ENCODE measurements around the gene MXD3.

MXD3 gene

DNA sequence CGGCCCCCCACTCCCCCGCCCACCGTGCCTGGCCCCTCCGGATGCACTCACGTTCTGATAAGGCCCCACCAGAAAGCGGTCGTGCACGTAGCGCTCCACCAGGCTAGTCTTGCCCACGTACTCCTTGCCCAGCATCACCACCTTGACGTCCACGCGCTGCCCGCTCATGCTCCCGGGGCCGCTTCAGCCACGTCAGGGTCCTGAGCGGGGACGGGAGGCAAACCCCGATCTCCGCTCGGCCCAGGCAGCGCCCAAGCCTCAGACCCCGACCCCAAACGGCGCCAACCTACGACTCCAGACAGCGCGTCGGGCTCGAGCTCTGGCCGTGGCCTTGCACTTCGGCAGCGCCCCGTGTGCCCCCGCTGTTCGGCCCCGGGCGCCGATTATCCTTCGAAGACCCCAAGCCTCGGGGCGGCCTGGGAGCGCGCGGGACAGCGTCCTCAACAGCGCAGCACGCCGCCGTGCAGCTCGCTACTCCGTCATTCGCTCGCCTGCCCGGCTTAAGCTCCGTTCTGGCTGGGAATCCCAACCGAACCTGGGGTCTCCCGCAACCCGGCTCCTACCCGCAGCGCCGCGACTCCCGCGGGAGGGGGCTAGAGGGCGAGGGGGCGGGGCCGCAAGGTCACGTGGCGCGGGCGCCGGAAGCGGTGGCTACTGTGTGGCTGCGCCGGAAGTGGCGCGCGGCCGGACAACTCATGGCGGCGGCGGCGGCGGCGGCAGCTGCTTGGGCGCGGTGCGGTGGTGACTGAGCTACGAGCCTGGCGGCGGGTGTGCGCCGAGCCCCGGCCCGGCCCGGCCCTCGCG lies 8.4 kb downstream of the MXD3 start, which contains the start of the genes PRELID1 and RAB24:
Gene PRELID1 (plus strand): TSS at position 679 of the 804 bp plus-strand sequence. CDS start 187 bp downstream, outside the sequence.
Gene RAB24 (minus strand): TSS at position 599 of the 804 bp plus-strand sequence. CDS start 431 bp downstream, at position 168.
- DNase-seq (ENCODE audit: low read depth): no peak

DNA sequence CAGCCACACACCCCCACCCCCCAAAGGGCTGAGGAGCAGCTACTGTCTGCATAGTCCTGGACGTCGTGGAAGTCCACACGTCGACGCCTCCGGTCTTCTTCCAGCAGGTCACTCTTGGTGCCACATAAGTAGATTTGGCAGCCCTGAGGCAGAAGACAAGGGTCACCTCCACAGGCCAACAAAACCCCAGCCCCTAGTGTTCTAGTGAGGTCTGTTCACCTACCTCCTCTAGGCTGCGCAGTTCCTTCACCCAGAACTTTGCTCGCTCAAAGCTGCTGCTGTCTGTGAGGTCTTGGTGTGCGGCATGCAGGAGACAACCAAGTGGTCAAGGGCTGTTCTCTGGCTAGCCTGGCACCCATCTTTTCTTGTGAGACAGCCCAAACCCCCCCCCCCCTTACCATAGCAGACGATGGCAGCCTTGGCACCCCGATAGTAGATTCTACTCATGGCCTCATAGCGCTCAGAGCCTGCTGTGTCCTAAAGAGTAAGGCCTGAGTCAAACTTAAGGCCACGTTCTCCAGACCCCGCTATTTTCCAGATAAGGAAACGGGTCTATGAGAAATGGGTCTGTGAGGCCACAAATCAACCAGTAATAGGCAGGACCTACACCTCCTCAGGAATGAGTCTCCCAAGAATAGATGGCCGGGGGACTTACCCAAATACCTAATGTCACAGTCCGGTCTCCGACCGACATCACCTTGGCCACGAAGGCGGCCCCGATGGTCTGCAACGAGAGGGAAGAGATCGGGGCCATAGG lies 9.2 kb downstream of the MXD3 start:
- DNase-seq (ENCODE audit: low read depth): no peak

DNA sequence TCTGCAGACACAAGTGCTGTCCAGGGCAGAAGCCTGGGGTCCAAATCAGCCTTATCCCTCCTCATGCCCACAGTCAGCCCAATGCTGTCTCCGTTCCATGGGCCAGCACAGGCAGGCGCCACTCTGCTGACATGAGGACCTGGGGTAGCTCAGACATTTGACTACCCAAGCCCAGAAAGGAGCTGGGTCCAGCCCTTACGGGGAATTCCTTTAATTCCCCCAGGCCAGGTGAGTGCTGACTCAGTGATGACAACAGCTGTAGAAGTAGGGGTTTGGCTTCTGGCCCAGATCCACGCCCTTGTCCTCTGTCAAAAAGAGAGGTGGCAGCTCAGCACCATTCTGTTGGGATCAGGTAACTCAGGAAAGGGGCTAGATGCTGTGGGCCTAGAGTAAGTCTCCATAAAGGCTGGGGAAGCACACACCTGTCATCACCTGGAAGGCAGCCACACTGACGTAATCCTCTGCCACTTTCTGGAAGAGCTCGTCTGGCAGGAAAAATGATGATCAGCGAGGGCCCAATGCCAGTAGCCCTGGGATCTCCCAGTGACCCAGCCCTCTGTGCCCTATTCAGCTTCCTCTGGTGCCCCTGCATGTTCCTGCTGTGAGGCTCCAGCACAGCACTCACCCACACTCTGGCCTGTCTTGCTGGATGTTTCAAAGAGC lies 10.1 kb downstream of the MXD3 start:
- no peak for DNase-seq (ENCODE audit: low read depth)

DNA sequence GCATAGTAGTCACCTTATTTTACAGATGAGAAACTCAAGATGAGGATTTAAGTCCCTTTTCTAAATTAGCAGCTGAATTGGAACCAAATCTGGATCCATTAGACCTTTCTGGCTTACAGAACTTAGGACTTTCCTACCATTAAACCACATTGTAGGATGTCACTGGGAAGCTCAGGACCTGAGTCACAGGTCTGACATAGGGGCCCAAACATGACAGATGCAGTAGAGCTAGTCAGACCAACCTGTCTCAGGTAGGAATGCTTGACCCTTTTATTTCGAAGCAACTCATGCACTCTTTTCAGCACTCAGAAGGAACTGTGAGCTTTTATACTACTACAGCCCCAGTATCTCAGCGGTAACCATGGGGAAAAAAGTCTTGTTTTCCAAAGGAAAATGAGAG lies 10.7 kb downstream of the MXD3 start:
- no peak for DNase-seq (ENCODE audit: low read depth)

DNA sequence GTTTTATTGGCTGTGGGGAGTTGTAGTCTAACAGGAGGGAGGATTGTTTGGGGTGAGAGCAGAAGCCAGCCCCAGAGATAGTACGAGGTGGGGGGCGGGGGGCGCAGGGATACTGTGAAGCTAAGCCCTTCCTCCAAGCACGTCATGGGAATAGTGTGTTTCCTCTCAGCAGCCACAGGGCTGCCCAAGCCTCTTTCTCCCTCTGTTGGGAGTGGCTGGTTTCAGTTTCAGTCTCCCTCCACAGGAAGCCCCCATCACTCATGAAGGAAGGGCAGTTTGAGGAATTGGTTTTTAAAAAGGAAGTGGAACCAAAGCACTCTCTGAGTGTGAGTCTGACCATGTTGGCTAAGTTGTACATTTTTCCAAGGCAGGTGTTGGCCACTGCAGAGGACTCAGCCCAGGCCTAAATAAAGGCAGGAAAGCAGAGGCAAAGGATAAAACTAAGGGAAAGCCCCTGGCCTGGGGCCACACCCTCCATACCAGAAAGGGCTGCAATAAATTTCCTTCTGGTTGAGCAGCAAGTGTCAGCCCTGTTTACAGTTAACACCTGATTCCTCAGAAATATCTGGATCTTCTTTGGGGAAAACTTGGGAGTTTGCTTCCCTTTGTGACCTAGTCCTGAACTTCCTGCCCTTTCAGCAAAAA lies 11.3 kb downstream of the MXD3 start:
- DNase-seq (ENCODE audit: low read depth): no peak

DNA sequence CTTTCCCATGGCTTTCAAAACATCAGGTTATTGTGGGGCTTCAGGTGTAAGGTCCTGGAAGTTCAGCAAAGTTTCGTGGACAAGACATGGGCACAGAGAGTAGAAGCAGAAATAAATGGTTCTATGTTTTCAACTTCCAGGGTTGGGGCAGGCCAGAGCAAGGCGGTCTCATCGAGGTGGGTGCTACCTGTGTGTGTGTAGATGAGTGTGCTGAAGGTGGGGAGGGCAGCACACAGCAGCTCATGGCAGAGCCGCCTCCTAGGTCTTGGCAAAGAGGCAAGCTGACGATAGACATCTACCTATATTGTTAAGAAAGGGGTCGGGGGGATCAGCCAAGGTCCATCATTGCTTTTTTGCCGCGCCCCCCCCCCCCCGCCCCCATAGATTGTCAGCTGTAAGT lies 12.0 kb downstream of the MXD3 start:
- DNase-seq (ENCODE audit: low read depth): no peak

DNA sequence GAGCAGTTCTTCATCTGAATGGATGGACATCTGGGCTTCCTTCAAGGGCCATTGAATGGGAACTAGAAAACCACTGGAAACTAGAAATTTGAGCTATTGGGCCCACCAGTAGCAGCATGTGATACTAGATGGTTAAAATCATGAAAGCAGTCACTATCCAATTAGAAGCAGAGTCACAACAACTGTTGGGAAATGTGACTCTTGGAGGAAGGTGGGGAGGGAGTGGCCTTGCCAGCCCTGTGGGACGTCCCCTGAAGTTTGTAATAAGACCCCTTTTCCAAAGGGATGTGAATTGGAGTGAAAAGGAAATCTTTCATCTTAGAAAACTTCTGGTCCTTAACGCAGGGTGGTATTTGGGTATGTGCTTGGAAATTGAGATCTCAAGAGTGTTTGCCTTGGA lies 13.8 kb downstream of the MXD3 start:
- no peak for DNase-seq (ENCODE audit: low read depth)

DNA sequence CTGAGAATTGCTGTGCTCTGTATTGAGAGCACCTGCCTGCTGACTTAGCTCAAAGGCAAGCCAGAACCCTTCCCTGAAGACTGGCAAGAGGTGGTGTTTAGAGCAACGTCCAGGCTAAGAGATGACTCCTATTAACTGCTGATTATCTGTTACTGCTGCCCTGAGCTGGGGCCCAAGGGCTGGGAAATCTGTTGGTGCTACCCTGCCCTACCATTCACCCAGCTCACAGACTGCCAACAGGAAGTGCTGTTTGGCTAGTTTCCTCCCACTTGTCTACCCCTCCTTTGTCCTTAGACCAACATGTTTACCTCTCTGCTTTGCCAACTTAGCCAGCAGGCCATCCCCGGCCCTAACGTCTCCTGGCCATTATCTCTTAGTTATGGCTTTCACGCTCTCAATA lies 15.1 kb downstream of the MXD3 start:
- DNase-seq (ENCODE audit: low read depth): no peak

DNA sequence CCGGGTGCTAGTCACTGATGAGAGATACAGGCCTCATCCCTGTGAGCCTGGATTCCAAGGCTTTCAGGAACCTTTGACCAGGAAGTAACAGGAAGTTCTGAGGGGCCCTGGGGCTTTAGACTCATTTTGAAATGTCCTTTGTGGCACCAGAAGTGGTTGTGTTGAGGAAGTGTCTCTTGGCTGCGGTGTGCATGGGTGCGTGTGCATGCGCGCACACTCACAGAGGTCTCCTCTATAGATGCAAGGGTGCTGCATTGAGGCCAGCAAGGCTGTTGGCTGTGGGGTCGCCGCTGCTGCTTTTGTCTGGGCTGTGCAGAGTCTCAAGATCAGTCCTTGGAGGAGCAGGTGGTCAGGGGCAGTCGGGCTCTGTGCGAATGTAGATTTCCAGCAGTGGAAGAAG lies 15.8 kb downstream of the MXD3 start:
- no peak for DNase-seq (ENCODE audit: low read depth)

DNA sequence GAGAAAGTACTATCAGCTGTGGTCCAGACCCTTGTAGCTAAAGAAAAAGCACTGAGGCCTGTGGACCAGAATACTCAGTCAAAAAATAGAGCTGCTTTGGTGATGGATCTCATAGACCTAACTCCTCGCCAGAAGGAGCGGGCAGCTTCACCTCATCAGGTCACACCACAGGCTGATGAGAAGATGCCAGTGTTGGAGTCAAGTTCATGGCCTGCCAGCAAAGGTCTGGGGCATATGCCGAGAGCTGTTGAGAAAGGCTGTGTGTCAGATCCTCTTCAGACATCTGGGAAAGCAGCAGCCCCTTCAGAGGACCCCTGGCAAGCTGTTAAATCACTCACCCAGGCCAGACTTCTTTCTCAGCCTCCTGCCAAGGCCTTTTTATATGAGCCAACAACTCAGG lies 17.1 kb downstream of the MXD3 start:
- no peak for DNase-seq (ENCODE audit: low read depth)

DNA sequence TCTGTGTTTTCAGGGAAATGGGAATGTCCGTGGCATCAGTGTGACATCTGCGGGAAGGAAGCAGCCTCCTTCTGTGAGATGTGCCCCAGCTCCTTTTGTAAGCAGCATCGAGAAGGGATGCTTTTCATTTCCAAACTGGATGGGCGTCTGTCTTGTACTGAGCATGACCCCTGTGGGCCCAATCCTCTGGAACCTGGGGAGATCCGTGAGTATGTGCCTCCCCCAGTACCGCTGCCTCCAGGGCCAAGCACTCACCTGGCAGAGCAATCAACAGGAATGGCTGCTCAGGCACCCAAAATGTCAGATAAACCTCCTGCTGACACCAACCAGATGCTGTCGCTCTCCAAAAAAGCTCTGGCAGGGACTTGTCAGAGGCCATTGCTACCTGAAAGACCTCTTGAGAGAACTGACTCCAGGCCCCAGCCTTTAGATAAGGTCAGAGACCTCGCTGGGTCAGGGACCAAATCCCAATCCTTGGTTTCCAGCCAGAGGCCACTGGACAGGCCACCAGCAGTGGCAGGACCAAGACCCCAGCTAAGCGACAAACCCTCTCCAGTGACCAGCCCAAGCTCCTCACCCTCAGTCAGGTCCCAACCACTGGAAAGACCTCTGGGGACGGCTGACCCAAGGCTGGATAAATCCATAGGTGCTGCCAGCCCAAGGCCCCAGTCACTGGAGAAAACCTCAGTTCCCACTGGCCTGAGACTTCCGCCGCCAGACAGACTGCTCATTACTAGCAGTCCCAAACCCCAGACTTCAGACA lies 17.7 kb downstream of the MXD3 start:
- no peak for DNase-seq (ENCODE audit: low read depth)

DNA sequence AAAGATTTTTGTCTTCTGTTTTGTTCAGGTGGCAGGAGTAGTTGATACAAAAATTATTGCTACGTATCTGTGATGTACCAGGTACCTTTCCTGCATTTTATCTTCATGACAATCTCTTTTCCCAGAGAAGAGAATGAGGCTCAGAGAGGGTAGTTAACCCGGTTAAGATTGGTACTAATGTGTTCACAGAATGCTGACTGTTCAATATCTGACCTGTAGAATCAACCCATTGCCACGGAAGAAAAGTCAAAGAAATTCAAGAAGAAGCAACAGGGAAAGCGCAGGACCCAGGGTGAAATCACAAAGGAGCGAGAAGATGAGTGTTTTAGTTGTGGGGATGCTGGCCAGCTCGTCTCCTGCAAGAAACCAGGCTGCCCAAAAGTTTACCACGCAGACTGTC lies 20.0 kb downstream of the MXD3 start:
- DNase-seq (ENCODE audit: low read depth): no peak

DNA sequence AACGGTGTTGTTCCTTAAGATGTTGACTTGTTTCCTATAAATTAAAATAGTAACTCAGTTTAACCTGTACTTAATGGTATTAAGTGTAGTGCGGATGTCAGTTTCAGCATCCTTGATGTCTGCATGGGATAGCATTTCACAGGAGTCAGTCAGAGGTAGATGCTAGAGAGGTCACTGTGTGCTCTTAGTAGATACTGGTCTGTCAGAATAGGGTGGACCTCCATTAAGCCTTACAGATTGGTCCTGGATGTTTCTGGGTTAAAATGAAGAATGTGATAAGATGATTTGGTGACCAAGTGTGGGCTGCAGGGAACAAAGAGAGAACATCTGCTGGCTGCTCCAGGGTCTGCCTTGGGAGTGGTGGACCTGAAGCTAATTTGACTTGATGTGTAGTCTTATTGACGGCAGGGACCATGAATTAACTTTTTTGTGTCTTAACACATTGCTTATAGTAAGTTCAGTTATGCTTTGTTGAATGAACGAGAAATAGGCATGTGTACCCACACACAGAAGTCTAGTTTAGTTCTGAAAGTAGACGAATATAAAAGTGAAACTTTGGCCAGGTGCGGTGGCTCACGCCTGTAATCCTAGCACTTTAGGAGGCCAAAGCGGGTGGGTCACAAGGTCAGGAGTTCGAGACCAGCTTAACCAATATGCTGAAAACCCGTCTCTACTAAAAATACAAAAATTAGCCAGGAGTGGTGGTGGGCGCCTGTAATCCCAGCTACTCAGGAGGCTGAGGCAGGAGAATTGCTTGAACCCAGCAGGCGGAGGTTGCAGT lies 20.7 kb downstream of the MXD3 start:
- DNase-seq (ENCODE audit: low read depth): no peak

DNA sequence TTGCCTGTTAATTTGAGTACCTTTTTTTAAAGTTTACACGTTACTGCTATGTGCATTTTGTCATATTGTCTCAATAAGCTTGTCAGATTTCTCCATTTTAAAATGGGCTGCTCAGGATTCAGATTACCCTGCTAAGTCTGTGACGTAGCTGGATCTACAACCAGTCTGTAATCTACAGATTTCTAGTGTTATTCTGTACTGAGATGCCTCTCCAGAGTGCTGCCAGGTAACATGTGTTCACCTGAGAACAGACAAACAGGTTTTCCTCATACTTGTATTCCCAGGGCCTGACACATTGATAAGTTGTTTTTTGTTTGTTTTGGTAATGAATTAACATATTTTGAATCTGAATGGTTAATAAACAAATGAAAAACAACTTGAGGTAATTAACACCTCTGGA lies 23.5 kb downstream of the MXD3 start:
- DNase-seq (ENCODE audit: low read depth): no peak

DNA sequence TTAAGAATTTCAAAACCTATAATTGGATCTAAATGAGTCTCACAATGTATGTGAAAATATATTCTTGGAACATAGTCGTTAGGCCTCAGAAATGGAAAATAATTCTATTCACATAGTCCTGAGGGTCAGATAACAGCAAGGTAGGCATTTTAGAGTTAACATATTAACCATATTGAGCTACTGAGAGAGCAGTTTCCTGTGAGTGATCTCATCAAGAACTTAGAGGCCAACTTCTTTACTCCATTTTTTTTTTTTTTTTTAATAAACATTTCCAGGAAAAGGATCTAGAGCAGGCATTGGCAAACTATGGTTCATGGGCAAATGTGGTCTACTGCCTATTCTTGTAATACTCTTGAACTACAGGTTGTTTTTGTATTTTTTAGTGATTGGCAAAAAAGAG lies 34.8 kb downstream of the MXD3 start:
- DNase-seq (ENCODE audit: low read depth): no peak

DNA sequence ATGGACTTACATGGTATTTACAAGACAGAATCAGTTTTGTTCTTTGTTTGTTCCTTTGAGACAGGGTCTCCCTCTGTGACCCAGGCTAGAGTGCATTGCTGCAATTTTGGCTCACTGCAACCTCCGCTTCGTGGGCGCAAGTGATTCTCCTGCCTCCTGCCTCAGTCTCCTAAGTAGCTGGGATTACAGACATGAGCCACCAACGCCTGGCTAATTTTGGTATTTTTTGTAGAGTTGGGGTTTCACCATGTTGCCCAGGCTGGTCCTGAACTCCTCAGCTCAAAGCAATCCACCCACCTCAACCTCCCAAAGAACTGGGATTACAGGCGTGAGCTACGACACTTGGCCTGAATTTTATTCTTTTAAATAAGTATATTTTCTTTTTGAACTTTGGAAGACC lies 35.8 kb downstream of the MXD3 start:
- DNase-seq (ENCODE audit: low read depth): no peak

DNA sequence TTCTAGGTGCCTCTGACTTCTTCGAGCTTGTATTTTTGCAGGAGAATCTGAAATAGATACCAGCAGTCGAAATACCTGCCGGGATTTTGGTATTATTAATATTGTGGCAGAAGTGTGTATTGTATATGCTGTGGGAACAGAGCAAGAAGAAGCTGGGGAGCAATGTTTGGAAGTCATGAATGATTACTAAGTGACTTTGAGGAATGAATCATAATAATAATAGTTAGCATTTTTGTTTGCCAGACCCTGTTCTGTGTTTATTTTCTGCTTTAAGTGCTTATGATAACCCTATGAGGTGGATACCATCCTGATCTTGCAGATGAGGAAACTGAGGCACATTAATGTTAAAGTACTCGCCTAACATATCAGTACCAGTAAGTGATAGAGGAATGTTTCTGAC lies 40.6 kb downstream of the MXD3 start:
- DNase-seq (ENCODE audit: low read depth): no peak

DNA sequence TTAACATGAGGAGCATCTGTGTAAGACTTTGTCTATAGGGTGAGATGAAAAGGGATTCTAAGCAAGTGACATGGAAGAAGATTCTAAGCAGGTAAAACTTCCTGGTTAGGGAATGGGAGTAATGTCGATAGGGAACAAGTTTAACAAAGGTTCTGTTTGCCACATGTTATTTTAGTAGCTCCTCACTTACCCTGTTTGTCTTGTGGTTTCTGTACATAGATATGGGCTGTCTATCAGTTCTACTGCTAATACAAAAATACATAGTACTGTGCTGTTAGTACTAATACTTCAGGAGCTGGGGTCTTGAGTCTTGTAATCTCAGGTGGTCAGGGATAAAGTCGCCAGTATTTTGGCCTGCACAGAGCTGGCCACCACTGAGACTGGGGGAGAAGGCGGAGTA lies 41.0 kb downstream of the MXD3 start:
- DNase-seq (ENCODE audit: low read depth): no peak

DNA sequence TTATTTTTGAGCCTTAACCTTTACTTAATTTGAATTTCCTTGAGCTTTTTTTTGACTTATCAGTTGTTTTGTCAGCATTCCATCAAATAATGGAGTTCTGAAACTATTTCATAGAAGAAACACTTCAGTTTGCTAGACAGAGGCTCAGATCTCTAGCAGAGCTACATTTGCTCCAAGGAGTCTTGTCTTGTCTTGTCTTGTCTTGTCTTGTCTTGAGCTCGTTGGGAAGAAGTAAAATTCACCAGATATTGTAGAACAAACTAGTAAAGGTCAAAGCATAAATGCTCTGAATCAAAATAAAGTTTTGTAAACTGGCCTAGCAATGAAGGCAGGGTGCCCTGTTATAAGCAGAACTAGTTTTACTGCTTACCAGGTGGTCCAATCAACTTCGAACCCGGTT lies 41.7 kb downstream of the MXD3 start:
- no peak for DNase-seq (ENCODE audit: low read depth)

DNA sequence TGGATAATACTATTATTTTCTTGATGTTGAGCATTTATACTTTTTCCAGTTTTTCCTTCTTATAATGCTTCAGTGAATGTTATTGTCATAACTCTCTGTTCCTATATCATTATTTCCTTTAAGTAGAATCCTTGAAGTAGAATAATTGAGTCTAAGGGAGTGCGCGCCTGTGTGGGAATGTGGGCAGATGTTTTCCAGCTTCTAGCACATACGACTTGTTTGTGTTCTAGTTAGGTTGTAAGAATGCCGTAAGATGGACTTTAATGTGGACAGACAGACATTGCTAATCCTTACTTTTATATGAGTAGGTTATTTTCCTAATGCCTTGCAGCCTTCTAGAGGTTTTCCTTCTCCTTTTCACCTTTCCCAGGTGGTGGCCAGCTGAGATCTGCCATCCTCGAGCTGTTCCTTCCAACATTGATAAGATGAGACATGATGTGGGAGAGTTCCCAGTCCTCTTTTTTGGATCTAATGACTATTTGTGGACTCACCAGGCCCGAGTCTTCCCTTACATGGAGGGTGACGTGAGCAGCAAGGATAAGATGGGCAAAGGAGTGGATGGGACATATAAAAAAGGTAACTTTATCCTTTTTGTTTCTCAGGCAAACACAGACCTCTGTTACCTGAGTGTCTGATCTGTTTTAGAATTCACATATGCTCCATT lies 42.3 kb downstream of the MXD3 start:
- DNase-seq (ENCODE audit: low read depth): no peak

All from GM04503 (cell line).